A549 treated with AZD9567 at 1 μM for 4 hours (cell line): Measurements from ENCODE around the gene KAT5. TPM values are rescaled to one million over a fixed set of nuclear protein-coding genes. Genes with fewer than 3 reads are reported as not detected.

Experiments
- total RNA-seq: library from RNA; stranded (reverse); fragments of 200-300 nt; extraction: Qiagen RNA extraction; gene quantifications from 5 replicates; pipeline ENCODE4 v1.2.3, GENCODE V29; 2022; ENCODE audit not compliant: insufficient read depth

Gene KAT5
- total RNA-seq, result 31.3 to 46.9 TPM (median 45.7 TPM) in 5 replicates

GRCh38 chr11:65711785-65712632 lies at the start of gene KAT5:
TSS of gene KAT5 (plus strand) at chr11:65712252. CDS start at chr11:65712268, 16 bp downstream.

DNA sequence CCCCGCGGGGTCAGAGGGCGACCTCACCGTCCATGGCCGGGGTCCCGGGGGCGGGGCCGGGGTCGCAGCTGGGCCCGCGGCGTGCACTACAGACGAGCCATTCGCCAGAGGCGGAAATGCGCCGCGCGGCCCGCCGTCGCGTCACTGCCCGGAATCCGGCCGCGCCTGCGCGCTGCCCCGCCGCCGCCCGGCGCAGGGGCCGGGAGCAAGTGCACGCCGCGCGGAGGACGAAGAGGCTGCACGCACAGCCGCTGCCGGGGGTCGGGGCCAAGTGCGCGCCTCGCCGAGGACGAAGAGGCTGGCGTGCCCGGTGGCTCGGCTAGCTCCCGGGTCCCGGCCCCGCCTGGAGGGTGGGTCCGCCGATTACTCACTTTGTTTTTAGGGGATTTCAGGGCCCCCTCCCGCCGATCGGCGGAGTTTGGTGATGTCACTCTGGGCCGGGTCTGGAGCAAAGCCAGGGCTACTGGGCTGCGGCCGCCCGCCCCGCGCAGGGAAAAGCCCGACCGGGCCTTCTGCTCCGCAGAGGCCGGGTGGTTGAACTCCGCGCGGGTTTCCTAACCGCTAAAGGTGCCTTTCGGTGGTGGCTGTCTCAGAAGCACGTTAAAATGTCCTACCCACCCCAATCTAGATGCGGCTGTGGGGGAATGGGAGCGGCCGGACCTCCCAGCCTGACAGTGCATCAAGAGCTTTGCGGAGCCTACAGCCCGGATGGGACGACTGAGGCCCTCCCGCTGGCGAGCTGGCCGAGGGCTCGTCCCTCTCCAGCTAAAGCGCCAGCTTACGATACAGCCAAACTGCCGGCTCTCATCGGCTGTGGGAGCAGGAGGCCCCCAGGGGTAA lies 49.0 kb upstream of the KAT5 start, which contains the start of gene RELA:
Gene RELA, minus strand, starts transcription at position 118 of the 840 bp plus-strand sequence. Its CDS starts 84 bp downstream, at position 34.

GRCh38 chr11:65720211-65720934 lies 8.3 kb downstream of the KAT5 start, which contains the start of gene RNASEH2C:
TSS of gene RNASEH2C (minus strand) at chr11:65720798. CDS start at chr11:65720758, 40 bp downstream.

Other genes starting within 250 kb of the KAT5 start
- gene MALAT1, start 213.2 kb upstream of the KAT5 start, total RNA-seq, result 55.2 to 111 TPM (median 88.6 TPM) in 5 replicates
- 37.6 to 65.4 TPM (median 64.4 TPM) in 5 replicates for gene SCYL1, start 187.2 kb upstream of the KAT5 start, total RNA-seq
- 65.1 to 117 TPM (median 101 TPM) in 5 replicates for gene LTBP3, start 153.9 kb upstream of the KAT5 start, total RNA-seq
- 69.5 to 80.8 TPM (median 77.9 TPM) in 5 replicates for gene ZNRD2, start 141.8 kb upstream of the KAT5 start, total RNA-seq
- 20.8 to 56.1 TPM (median 50.0 TPM) in 5 replicates for gene FAM89B, start 139.7 kb upstream of the KAT5 start, total RNA-seq
- 22.6 to 35.1 TPM (median 32.7 TPM) in 5 replicates for gene EHBP1L1, start 136.2 kb upstream of the KAT5 start, total RNA-seq
- gene KCNK7, start 116.5 kb upstream of the KAT5 start, total RNA-seq, result 0.26 to 1.4 TPM (median 0.77 TPM) in 4 of 5 replicates, not detected in the other
- gene MAP3K11, start 98.0 kb upstream of the KAT5 start, total RNA-seq, result 44.0 to 49.5 TPM (median 47.5 TPM) in 5 replicates
- gene PCNX3, start 96.5 kb upstream of the KAT5 start, total RNA-seq, result 25.3 to 38.8 TPM (median 37.9 TPM) in 5 replicates
- 11.1 to 21.7 TPM (median 18.4 TPM) in 5 replicates for gene SIPA1, start 74.2 kb upstream of the KAT5 start, total RNA-seq
- gene RELA, start 49.3 kb upstream of the KAT5 start, total RNA-seq, result 52.1 to 79.3 TPM (median 74.8 TPM) in 5 replicates
- gene RNASEH2C, start 8.5 kb downstream of the KAT5 start, total RNA-seq, result 26.8 to 55.4 TPM (median 52.8 TPM) in 5 replicates
- gene AP5B1, start 68.7 kb downstream of the KAT5 start, total RNA-seq, result 6.6 to 12.9 TPM (median 11.5 TPM) in 5 replicates
- gene OVOL1, start 74.8 kb downstream of the KAT5 start, total RNA-seq, result 0.05 to 0.09 TPM (median 0.09 TPM) in 4 of 5 replicates, not detected in the other
- gene SNX32, start 121.7 kb downstream of the KAT5 start, total RNA-seq, result 0.08 to 0.10 TPM (median 0.10 TPM) in 3 of 5 replicates, not detected in the others
- gene CFL1, start 145.9 kb downstream of the KAT5 start, total RNA-seq, result 2,195 to 2,429 TPM (median 2,317 TPM) in 5 replicates
- 18.2 to 33.2 TPM (median 29.7 TPM) in 5 replicates for gene MUS81, start 148.2 kb downstream of the KAT5 start, total RNA-seq
- gene EFEMP2, start 160.5 kb downstream of the KAT5 start, total RNA-seq, result 0.54 to 1.7 TPM (median 1.3 TPM) in 4 of 5 replicates, not detected in the other
- 0.09 TPM in 3 of 5 replicates, not detected in the others for gene CTSW, start 167.6 kb downstream of the KAT5 start, total RNA-seq
- gene FIBP, start 176.2 kb downstream of the KAT5 start, total RNA-seq, result 84.8 to 112 TPM (median 86.9 TPM) in 5 replicates
- gene CCDC85B, start 178.4 kb downstream of the KAT5 start, total RNA-seq, result 28.3 to 53.4 TPM (median 46.1 TPM) in 5 replicates
- 119 to 205 TPM (median 139 TPM) in 5 replicates for gene FOSL1, start 188.1 kb downstream of the KAT5 start, total RNA-seq
- 34.9 to 51.5 TPM (median 45.0 TPM) in 5 replicates for gene C11orf68, start 206.8 kb downstream of the KAT5 start, total RNA-seq
- 129 to 249 TPM (median 206 TPM) in 5 replicates for gene DRAP1, start 207.2 kb downstream of the KAT5 start, total RNA-seq
- gene TSGA10IP, start 233.2 kb downstream of the KAT5 start, total RNA-seq, result 0.25 TPM in 1 of 5 replicates, not detected in the others
- 45.1 to 62.7 TPM (median 60.4 TPM) in 5 replicates for gene SART1, start 249.5 kb downstream of the KAT5 start, total RNA-seq